IPS-18c (cell line): Measurements from ENCODE around the gene TNS1.
"Not testable (repeated sequence)": the region's sequence is repeated elsewhere in the genome, so short reads cannot be mapped to it uniquely, and the experiment has no call there.

Experiments
- H3K4me3 ChIP-seq: 2 replicates; pipeline ENCODE4 v1.7.0; 2013; ENCODE audit warnings: low read depth, mild to moderate bottlenecking, low read length, moderate library complexity; ENCODE audit not compliant: insufficient read depth
- H3K9me3 ChIP-seq: one replicate; pipeline ENCODE4 v1.6.1; 2013; ENCODE audit warnings: mild to moderate bottlenecking, low read length, moderate library complexity; ENCODE audit not compliant: control insufficient read depth, insufficient read depth

Gene TNS1

GRCh38 chr2:218002845-218003180 is at the start of gene TNS1:
TNS1 (minus strand) TSS chr2:218002995; CDS start chr2:218002872, 123 bp downstream.
- Histone ChIP-seq H3K9me3 (no peaks in the 10 kb centered on the region), H3K4me3 (no peak within 1 kb of the TSS; the same call in 1 of the 2 replicates)

- H3K9me3 ChIP-seq: no peaks in the 10 kb centered on the region
- no peak overlapping the region for H3K4me3 ChIP-seq
Measured at GRCh38 chr2:218051903-218052302, 49.1 kb upstream of the TNS1 start.

GRCh38 chr2:218047536-218048225 is 44.9 kb upstream of the TNS1 start:
- H3K9me3 ChIP-seq: peaks cover 3% of the 10 kb centered on the region
- no peak overlapping the region for H3K4me3 ChIP-seq

GRCh38 chr2:218046238-218046637 is 43.4 kb upstream of the TNS1 start:
- H3K4me3 ChIP-seq: no peak overlapping the region
- peaks cover 5% of the 10 kb centered on the region for H3K9me3 ChIP-seq

- H3K4me3 ChIP-seq, H3K9me3 ChIP-seq: not testable (repeated sequence)
Measured at GRCh38 chr2:218044599-218044998, 41.8 kb upstream of the TNS1 start.

GRCh38 chr2:218043701-218044109 is 40.9 kb upstream of the TNS1 start:
- peaks cover 5% of the 10 kb centered on the region for H3K9me3 ChIP-seq
- H3K4me3 ChIP-seq: no peak overlapping the region

GRCh38 chr2:218043100-218043499 is 40.3 kb upstream of the TNS1 start:
- Histone ChIP-seq H3K9me3 (peaks cover 5% of the 10 kb centered on the region), H3K4me3 (no peak overlapping the region)

- no peak overlapping the region for H3K4me3 ChIP-seq
- H3K9me3 ChIP-seq: peaks cover 5% of the 10 kb centered on the region
Measured at GRCh38 chr2:218041302-218042168, 38.7 kb upstream of the TNS1 start.

GRCh38 chr2:218040883-218041282 is 38.1 kb upstream of the TNS1 start:
- H3K9me3 ChIP-seq: peaks cover 5% of the 10 kb centered on the region
- H3K4me3 ChIP-seq: no peak overlapping the region

GRCh38 chr2:218039171-218039570 is 36.4 kb upstream of the TNS1 start:
- peaks cover 5% of the 10 kb centered on the region for H3K9me3 ChIP-seq
- no peak overlapping the region for H3K4me3 ChIP-seq

GRCh38 chr2:218036371-218036770 is 33.6 kb upstream of the TNS1 start:
- Histone ChIP-seq H3K9me3 (no peaks in the 10 kb centered on the region), H3K4me3 (no peak overlapping the region)

- no peaks in the 10 kb centered on the region for H3K9me3 ChIP-seq
- H3K4me3 ChIP-seq: no peak overlapping the region
Measured at GRCh38 chr2:218035463-218036100, 32.8 kb upstream of the TNS1 start.

GRCh38 chr2:218034497-218035213 is 31.9 kb upstream of the TNS1 start:
- H3K9me3 ChIP-seq: not testable (repeated sequence)
- H3K4me3 ChIP-seq: peak overlapping the region; percentile 50

- Histone ChIP-seq H3K4me3 (peak overlapping the region; percentile 50), H3K9me3 (no peaks in the 10 kb centered on the region)
Measured at GRCh38 chr2:218033590-218034496, 31.0 kb upstream of the TNS1 start.

GRCh38 chr2:218033208-218033589 is 30.4 kb upstream of the TNS1 start:
- Histone ChIP-seq H3K9me3 (no peaks in the 10 kb centered on the region), H3K4me3 (no peak overlapping the region; the same call in 1 of the 2 replicates)

- Histone ChIP-seq H3K9me3 (no peaks in the 10 kb centered on the region), H3K4me3 (no peak overlapping the region)
Measured at GRCh38 chr2:218032336-218033171, 29.8 kb upstream of the TNS1 start.
